Dermis microvascular lymphatic vessel endothelial cell (primary cell): ENCODE data around the gene MDH1B. TPM values are rescaled to one million over a fixed set of nuclear protein-coding genes. Genes with fewer than 3 reads are reported as not detected.
A peak's percentile ranks its signal among the peaks of the same experiment; 100 is the strongest.
"Not testable (repeated sequence)": the region's sequence is repeated elsewhere in the genome, so short reads cannot be mapped to it uniquely, and the experiment has no call there.

Experiments used
- DNase-seq, 2 donors: peaks; one replicate each; pipeline versions ENCODE4 v3.0.0 to v3.0.0-alpha.2; 2010; ENCODE audit warnings: low read depth in 2 of 2
- total RNA-seq: library from RNA; depleted of rRNA; stranded (reverse); fragments of >200 nt; gene quantifications from 2 replicates; pipeline ENCODE4 v1.2.1, GENCODE V29; 2014

The MDH1B gene
- total RNA-seq, 1 donor from 2014 or later = 0.13 TPM

- no peak for DNase-seq
These were observed 1.2 kb upstream of the MDH1B start for GRCh38 chr2:206766057-206766930.

GRCh38 chr2:206764673-206765241, 371 bp downstream of the MDH1B start:
- DNase-seq = no peak

GRCh38 chr2:206756816-206757215, 8.3 kb downstream of the MDH1B start:
- DNase-seq = no peak

- DNase-seq = no peak
These were observed 24.3 kb downstream of the MDH1B start for GRCh38 chr2:206740800-206741199.

- DNase-seq = no peak
These were observed 25.9 kb downstream of the MDH1B start for GRCh38 chr2:206739271-206739670.

GRCh38 chr2:206736935-206737334, 28.2 kb downstream of the MDH1B start:
- DNase-seq = no peak

GRCh38 chr2:206733341-206733740, 31.8 kb downstream of the MDH1B start:
- DNase-seq = no peak

GRCh38 chr2:206728277-206729199, 36.6 kb downstream of the MDH1B start:
- no peak for DNase-seq

GRCh38 chr2:206727287-206727686, 37.8 kb downstream of the MDH1B start:
- no peak for DNase-seq

GRCh38 chr2:206723288-206723687, 41.8 kb downstream of the MDH1B start:
- DNase-seq = no peak

- no peak for DNase-seq
These were observed 43.7 kb downstream of the MDH1B start for GRCh38 chr2:206721256-206721920.

GRCh38 chr2:206718296-206718695, 46.8 kb downstream of the MDH1B start, which contains the start of gene DYTN:
Gene DYTN (minus strand): TSS chr2:206718396. CDS start chr2:206718279, 117 bp downstream.
- DNase-seq = no peak

GRCh38 chr2:206716623-206717022, 48.5 kb downstream of the MDH1B start:
- no peak for DNase-seq

GRCh38 chr2:206715183-206715582, 49.9 kb downstream of the MDH1B start:
- DNase-seq = not testable (repeated sequence)

GRCh38 chr2:206713746-206714145, 51.4 kb downstream of the MDH1B start:
- DNase-seq = no peak

- DNase-seq = no peak
These were observed 56.8 kb downstream of the MDH1B start for GRCh38 chr2:206708286-206708685.

- DNase-seq = no peak
These were observed 57.9 kb downstream of the MDH1B start for GRCh38 chr2:206707164-206707701.

GRCh38 chr2:206701952-206702605, 63.0 kb downstream of the MDH1B start:
- DNase-seq = no peak

- peak in 1 of 2 donors; percentile 8 for DNase-seq
These were observed 65.0 kb downstream of the MDH1B start for GRCh38 chr2:206700156-206700555.

- no peak for DNase-seq
These were observed 66.3 kb downstream of the MDH1B start for GRCh38 chr2:206698811-206699210.
